Uterus (tissue), 4 donors: ENCODE measurements around the gene NAV3. TPM values are rescaled to one million over a fixed set of nuclear protein-coding genes. Genes with fewer than 3 reads are reported as not detected.

ENCODE experiments used
- DNase-seq, 2 donors: peaks; one replicate each; pipeline ENCODE4 v3.0.0-alpha.2; 2019 to 2020
- H3K27ac ChIP-seq, 2 donors: fragments of 200-600 bp; sonication (generic); 1 replicate in 1 of 2; 2 replicates in 1 of 2; pipeline ENCODE4 v1.5.1; 2016 to 2018
- H3K27me3 ChIP-seq, 2 donors: fragments of 200-600 bp; sonication (generic); one replicate each; pipeline ENCODE4 v1.5.1; 2018 to 2019; ENCODE audit warnings: control low read depth in 1 of 2
- H3K36me3 ChIP-seq, 2 donors: fragments of 200-600 bp; sonication (generic); one replicate each; pipeline ENCODE4 v1.5.1; 2019; ENCODE audit warnings: control low read depth in 1 of 2
- H3K4me1 ChIP-seq, 2 donors: fragments of 200-600 bp; sonication (generic); one replicate each; pipeline ENCODE4 v1.5.1; 2018 to 2019; ENCODE audit warnings: control low read depth in 1 of 2
- H3K4me3 ChIP-seq, 2 donors: fragments of 200-600 bp; sonication (generic); 1 replicate in 1 of 2; 2 replicates in 1 of 2; pipeline ENCODE4 v1.5.1; 2018 to 2019; ENCODE audit warnings: mild to moderate bottlenecking in 1 of 2
- H3K9me3 ChIP-seq, 2 donors: fragments of 200-600 bp; sonication (generic); one replicate each; pipeline ENCODE4 v1.5.1; 2019; ENCODE audit warnings: control low read depth in 1 of 2
- POLR2A ChIP-seq, 2 donors: fragments of 450-650 bp; IDR thresholded peaks; one replicate each; pipeline ENCODE4 v1.6.1; 2016; ENCODE audit warnings: antibody characterized with exemption in 2 of 2, mild to moderate bottlenecking in 1 of 2, moderate library complexity in 1 of 2
- intact Hi-C: fragments of 100-400 bp; cut with DNase I; formaldehyde crosslinking; loops from one replicate; pipeline ENCODE4 v1.15.1; 2023; ENCODE audit warnings: low total_unique reads
- total RNA-seq, 4 donors: library from RNA; depleted of rRNA in 3 of 4; stranded (reverse); fragments of >200 nt in 3 of 4; gene quantifications; one replicate each; pipeline versions ENCODE4 v1.1.0 to v1.2.4, GENCODE V29; 2014 to 2023
- TF ChIP-seq, protein P1 (sequence below), 4 experiments: fragments of 200-600 bp in 2 of 4; fragments of 450-650 bp in 2 of 4; sonication (generic) in 2 of 4; IDR thresholded peaks; one replicate each; pipeline ENCODE4 v1.5.1; 2016 to 2019; ENCODE audit warnings: antibody characterized with exemption in 4 of 4, mild to moderate bottlenecking in 2 of 4, moderate library complexity in 1 of 4
- donor health status: DM: yes; HTN: yes; CAD: no.

Gene NAV3
- total RNA-seq, 4 donors from 2014 or later: 7.2 to 33.9 (median 13.0) TPM

DNA sequence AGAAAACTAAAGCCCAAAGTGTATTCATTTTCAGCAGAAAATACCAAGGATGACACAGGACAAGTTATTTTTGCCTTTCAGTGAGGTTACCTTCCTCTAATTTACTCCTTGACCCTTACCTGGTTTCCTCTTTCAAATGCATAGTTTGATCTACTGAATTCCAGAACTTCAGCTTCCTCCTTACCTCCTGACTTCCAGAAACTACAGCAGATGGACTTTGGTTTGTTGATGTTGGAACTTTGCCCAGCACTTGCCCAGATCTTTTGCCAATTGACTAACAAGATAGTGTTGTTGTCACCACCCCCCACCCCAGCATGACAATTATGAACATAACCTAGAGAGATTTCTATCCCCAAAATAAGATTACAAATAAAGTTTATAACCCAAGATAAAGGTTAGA lies 63.2 kb downstream of the NAV3 start:
- H3K9me3 ChIP-seq: no peaks in the 10 kb centered on the region
- no peak for DNase-seq
- no peak overlapping the region for H3K27ac ChIP-seq
- no peaks in the 10 kb centered on the region for H3K36me3 ChIP-seq
- no peaks in the 10 kb centered on the region for H3K27me3 ChIP-seq
- TF ChIP-seq POLR2A (IDR thresholded peaks at IDR 0.05): no peak
- TF ChIP-seq, protein P1, sequence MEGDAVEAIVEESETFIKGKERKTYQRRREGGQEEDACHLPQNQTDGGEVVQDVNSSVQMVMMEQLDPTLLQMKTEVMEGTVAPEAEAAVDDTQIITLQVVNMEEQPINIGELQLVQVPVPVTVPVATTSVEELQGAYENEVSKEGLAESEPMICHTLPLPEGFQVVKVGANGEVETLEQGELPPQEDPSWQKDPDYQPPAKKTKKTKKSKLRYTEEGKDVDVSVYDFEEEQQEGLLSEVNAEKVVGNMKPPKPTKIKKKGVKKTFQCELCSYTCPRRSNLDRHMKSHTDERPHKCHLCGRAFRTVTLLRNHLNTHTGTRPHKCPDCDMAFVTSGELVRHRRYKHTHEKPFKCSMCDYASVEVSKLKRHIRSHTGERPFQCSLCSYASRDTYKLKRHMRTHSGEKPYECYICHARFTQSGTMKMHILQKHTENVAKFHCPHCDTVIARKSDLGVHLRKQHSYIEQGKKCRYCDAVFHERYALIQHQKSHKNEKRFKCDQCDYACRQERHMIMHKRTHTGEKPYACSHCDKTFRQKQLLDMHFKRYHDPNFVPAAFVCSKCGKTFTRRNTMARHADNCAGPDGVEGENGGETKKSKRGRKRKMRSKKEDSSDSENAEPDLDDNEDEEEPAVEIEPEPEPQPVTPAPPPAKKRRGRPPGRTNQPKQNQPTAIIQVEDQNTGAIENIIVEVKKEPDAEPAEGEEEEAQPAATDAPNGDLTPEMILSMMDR (IDR thresholded peaks at IDR 0.05): no peak
- H3K4me1 ChIP-seq: no peaks in the 10 kb centered on the region
- H3K4me3 ChIP-seq: no peak overlapping the region
- intact Hi-C loops: no loop called here

DNA sequence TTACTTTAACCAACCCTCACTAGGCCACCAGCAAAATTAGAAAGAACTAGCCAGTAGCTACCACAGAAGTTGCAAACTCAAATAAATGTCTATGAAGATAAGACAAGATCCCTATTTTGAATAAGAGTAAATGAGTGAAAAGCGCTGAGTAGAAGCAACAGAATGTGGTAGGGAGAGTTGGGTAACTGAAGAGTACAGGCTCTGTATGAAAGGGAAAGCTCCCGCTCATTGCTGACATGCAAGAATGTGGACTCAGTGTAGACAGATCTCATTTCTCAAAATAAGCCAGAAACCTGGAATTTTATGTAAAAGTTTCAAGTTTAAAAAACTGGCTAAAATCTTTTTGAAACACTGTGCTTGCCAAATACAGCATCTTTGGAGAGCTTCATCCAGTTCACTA lies 63.9 kb downstream of the NAV3 start:
- Histone ChIP-seq H3K36me3 (no peaks in the 10 kb centered on the region), H3K27ac (no peak overlapping the region), H3K4me1 (no peaks in the 10 kb centered on the region), H3K4me3 (no peak overlapping the region), H3K9me3 (no peaks in the 10 kb centered on the region), H3K27me3 (no peaks in the 10 kb centered on the region)
- no peak for TF ChIP-seq POLR2A (IDR thresholded peaks at IDR 0.05)
- TF ChIP-seq, protein P1 (IDR thresholded peaks at IDR 0.05): no peak
- DNase-seq: no peak
- intact Hi-C loops: no loop called here

DNA sequence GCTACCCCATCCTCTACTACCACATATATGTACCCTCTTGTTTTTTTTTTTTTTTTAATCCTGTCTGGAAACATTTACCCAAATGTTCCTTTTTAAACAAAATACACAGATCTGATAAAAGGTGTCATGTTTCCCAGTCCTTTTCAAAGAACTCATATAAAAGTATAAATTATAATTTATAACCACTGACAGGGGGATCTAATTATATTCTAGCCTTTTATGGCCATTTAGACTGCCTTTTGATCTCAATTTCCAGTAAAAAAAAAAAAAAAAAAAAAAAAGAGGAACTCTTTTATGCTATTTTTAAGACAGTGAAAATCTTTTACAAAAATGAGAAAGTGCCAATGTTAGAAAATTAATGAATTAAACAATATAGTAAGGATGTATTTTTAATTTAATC lies 65.0 kb downstream of the NAV3 start:
- H3K4me1 ChIP-seq: no peaks in the 10 kb centered on the region
- H3K4me3 ChIP-seq: no peak overlapping the region
- H3K27me3 ChIP-seq: no peaks in the 10 kb centered on the region
- no peaks in the 10 kb centered on the region for H3K9me3 ChIP-seq
- H3K27ac ChIP-seq: no peak overlapping the region
- intact Hi-C loops: no loop called here
- no peak for DNase-seq
- no peak for TF ChIP-seq POLR2A (IDR thresholded peaks at IDR 0.05)
- TF ChIP-seq, protein P1 (IDR thresholded peaks at IDR 0.05): no peak
- H3K36me3 ChIP-seq: no peaks in the 10 kb centered on the region

DNA sequence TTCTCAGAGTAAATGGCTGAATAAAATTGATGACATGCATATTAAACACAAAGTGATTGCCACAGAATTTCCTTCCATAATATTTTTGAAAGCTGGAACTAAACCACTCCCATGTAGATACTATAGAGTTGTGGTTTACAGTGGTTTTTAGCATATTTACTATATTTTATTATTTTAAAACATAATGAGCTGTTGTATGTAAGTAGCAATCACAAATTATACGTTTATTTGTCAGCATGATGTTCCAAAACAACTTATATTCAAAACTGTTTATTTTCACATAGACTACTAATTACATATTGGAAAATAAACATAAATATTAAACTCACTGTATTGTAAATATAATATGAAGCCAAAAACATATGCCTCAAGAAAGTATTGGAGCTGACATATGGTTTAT lies 77.2 kb downstream of the NAV3 start:
- no peaks in the 10 kb centered on the region for H3K27me3 ChIP-seq
- H3K4me1 ChIP-seq: no peaks in the 10 kb centered on the region
- DNase-seq: no peak
- no peak for TF ChIP-seq POLR2A (IDR thresholded peaks at IDR 0.05)
- TF ChIP-seq, protein P1 (IDR thresholded peaks at IDR 0.05): no peak
- no peaks in the 10 kb centered on the region for H3K9me3 ChIP-seq
- intact Hi-C loops: no loop called here
- H3K36me3 ChIP-seq: no peaks in the 10 kb centered on the region
- no peak overlapping the region for H3K27ac ChIP-seq
- no peak overlapping the region for H3K4me3 ChIP-seq

DNA sequence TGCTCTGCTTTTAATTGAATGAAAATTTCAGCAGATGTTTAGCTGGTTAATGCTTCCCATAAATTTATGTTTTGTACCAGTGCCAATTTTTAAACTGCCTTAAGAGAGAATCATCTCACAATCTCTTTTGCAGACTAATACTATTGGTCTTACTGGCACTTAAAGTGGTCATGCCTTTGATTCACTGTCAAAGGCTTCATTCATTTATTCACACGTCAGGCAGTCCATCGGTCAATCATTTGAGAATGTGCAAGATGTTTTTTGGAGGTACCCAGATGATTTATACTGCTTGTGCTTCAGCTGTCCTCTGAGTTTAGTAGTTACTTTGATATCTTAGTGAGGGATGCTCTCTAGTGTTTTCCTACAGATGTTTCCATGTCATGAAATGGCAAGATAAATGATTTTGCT lies 83.4 kb downstream of the NAV3 start:
- Histone ChIP-seq H3K27ac (no peak overlapping the region), H3K9me3 (no peaks in the 10 kb centered on the region), H3K36me3 (no peaks in the 10 kb centered on the region), H3K4me1 (no peaks in the 10 kb centered on the region), H3K4me3 (no peak overlapping the region), H3K27me3 (no peaks in the 10 kb centered on the region)
- TF ChIP-seq, protein P1 (IDR thresholded peaks at IDR 0.05): no peak
- TF ChIP-seq POLR2A (IDR thresholded peaks at IDR 0.05): no peak
- intact Hi-C loops: no loop called here
- DNase-seq: no peak
